CD4-positive, alpha-beta T cell treated with Interleukin-15 for 4 hours (primary cell): ENCODE results near the gene PPFIBP1.
"Not testable (repeated sequence)": the region's sequence is repeated elsewhere in the genome, so short reads cannot be mapped to it uniquely, and the experiment has no call there.

ENCODE experiments used
- DNase-seq: peaks from one replicate; pipeline ENCODE4 v3.0.0-alpha.2; 2020; ENCODE audit warnings: low spot score

Gene PPFIBP1

DNA sequence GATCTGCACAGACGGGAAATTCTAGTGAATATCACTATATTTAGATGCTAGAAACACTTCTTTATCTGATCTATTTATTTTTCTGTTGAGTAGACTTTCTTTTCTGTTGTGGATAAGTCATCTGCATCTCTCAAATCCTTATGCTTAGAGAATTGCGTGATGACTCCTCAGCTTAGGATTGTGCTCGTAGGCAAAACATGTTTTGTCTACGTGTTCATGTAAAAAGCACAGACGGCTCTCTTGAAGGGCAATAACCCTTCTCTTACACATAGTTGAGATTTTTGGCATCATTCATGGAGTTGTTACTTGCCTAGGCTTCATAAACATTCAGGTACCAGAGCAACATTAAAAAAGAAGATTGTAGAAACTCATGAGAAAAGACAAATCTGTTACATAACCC lies 18.6 kb downstream of the PPFIBP1 start:
- DNase-seq, result no peak

DNA sequence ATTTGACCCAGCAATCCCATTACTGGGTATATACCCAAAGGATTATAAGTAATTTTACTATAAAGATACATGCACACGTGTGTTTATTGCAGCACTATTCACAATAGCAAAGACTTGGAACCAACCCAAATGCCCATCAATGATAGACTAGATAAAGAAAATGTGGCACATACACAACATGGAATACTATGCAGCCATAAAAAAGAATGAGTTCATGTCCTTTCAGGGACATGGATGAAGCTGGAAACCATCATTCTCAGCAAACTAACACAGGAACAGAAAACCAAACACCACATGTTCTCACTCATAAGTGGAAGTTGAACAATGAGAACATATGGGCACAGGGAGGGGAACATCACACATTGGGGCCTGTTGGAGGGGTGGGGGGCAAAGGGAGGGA lies 20.9 kb downstream of the PPFIBP1 start:
- DNase-seq, result not testable (repeated sequence)

DNA sequence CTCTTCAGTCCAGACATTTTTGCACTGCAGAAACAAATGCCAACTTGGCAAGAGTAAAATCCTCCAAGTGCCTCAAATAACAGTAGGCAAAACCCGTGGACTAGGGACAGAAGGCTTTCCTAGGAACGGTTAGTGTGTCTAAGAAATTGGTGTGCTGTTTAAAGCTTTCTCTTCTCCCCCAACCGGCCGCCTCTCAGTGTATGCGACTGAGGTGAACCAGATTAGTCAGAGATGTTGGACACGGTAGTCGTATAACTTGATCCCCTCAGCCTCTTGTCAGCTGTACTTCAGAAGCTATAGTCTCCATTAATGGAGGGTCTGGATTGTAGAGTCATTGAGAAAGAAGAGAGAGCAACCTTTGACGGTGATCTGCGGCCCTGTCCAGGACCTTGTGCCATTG lies 21.7 kb downstream of the PPFIBP1 start:
- DNase-seq, result no peak

DNA sequence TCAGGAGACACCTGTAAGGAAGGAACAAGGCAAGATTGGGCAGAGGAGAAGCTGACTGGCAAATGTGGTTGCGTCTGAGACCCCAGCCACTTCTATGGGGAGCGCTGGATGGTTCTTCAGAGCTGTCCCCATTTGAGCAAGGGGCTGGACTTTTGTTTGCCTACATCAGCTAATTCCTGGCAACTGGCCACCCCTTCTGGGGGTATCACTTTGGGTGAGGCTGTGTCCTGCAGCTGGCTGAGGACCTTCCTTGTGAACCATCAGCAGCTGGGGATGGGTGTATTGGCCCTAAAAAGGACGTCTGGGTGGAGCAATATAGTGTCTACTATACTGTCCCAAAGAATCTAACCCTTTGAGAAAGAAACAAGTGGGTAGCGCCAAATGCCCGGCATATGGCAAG lies 23.6 kb downstream of the PPFIBP1 start:
- DNase-seq, result no peak

DNA sequence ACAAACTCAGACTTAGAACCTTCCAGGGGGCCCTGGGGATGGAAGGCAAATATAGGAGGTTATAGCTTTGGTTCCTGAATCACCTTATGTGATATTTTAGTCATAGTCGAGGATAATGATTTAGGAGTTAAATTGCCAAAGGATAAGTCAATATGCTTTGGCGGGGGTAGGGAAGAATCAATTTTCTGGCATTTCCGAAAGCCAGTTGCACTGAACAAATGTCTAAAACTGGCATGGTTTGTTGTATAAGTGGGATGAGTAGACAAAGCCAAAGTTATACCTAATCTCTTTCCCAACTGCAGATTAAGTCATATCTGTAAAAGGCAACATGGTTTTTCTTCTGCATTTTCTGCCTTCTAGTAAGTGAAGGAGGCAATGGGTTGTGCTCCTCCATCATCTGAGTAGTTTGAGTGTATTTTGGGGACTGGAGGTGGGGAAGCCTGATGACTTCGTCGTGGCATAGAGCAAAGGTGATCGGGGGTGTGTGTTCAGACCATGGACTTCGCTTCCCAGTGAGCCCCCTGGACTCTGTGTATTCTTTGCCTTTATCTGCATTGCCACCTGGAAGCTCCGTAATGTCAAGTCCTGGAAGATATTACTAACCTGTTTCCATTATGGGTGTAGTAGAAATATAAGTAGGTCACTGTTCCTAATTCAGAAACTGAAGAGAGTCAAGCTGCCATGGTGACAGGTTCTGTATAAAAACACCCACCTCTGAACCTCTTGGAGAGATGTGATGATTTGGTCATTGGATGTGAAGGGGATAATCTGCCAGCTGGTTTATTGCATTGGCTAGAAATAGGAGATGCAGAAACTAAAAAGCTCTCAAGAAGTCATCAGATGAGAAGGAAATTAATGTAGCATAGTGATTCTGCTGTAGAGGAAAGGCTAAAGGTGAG lies 24.5 kb downstream of the PPFIBP1 start:
- no peak for DNase-seq

DNA sequence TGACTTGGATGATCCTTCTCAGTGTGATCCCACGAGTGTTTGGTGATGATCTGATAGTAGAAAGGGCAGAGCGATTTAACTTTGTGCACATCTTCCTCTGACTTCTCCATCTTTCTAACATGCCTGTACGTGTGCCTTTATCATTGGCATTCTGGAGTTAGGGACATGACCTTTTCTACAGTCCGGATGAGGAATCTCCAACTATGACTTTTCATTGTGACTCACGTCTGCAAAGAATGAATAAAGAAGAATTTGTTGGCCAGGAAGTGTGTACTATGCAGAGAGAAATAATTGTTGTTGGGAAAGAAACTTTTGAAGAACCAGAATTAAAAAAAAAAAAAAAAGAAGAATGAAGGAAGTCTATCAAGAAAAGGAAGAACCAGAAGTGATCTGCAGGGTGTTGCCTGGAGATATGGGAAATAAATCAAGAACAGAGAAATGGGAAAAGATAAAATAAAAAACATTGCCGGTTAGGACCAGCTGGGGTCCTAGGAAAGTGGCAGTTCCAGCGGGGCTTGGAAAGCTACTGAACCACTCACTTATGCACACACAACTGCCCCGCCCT lies 25.3 kb downstream of the PPFIBP1 start:
- no peak for DNase-seq

DNA sequence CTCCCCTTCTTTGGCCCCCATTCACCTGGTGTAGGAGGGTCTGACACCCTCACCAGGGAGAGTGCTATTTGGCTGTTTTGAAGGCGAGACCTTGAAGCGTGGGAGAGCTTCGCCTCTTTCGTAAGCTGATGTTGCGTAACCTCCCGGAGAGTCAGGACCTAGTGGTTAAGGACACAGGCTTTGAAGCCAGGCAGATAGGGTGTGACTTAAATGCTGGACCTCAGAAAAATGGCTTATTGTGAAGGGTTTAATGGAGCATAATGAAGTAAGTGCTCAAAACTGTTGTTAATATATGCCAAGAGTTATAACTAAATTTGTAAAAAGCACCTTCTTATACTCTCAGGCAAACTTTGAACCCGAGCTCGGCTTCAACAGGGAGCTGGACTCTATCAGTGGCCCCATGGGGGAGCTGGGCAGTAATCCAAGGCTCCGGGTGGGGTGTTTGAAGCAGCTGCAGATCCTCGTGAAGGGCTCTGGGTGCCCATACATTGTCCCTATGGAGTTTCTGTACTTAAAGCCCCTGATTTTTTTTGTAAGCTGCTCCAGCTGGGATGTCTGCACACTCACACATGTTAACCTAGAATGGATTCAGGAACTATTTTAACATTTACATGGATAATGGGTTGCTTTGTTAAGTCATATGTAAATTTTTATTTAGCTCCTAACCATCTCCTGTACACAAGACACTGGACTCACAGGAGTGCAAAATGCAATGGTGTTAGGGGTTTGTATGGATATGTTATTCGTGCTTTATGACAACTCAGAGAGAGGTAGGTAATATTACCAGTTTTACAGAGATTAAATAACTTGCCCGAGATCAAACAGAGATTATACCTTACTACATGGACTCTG lies 26.0 kb downstream of the PPFIBP1 start:
- no peak for DNase-seq

DNA sequence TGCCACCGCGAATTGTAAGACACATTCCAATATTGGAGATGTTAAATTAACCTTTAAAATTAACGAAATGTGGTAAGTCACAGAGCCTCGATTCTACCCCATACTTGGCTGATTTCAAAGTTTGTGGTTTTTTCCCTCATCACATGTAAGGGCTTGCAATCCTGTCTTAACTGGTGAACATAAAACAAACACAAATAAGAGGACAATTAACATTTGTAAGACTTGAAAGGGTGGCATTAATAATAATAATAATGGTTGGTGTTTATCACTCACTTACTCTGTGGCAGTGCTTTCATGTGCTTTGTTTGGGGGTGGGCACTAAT lies 26.6 kb downstream of the PPFIBP1 start:
- no peak for DNase-seq

DNA sequence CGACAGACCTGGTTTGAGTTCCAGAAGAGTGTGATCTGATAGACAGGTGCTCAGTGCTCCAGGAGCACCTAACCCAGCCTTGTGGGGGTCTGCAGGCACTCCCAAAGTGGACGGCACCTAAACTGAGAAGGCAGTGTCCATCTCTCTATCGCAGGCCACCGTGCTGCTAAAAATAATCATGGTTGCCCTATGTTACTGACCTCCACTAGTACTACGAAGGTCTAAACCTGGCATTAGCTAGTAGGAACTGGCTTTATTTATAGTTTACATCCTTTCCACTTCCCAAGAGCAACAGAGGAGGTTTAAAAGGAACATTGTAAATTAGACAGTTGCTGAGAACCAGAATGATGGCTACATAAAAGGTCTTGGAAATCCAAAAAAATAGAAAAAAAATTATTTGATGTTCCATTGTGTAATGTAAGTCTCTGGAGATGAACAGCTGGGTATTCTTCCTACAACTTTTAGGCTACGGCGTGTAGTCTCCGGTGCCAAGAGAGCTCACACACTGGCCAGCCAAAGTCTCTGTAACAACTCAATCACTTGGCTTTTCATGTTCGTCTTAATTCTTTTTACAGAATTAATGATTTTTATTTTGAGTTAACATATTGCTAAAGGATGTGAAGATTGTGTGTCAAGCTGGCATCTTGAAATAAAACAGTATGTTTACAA lies 27.3 kb downstream of the PPFIBP1 start:
- no peak for DNase-seq

DNA sequence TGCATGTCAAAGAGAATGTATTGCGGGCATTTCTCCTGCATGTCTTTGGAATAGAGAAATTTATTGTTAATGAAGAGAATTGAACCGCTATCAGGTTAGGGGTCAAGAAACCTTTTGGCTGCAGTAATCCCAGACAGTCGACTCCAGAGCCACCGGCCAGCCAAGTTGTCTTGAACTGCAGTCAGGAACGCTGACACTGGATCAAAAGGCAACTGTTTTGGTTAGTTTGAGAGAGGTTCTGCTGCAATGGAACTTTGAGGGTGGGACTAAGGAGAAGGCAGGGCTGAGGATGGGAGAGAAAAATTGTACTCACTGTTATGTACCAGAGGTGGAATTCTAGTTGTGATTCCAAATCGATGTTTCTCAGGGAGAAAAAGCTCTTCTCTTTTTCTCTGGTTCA lies 28.2 kb downstream of the PPFIBP1 start:
- DNase-seq, result no peak

DNA sequence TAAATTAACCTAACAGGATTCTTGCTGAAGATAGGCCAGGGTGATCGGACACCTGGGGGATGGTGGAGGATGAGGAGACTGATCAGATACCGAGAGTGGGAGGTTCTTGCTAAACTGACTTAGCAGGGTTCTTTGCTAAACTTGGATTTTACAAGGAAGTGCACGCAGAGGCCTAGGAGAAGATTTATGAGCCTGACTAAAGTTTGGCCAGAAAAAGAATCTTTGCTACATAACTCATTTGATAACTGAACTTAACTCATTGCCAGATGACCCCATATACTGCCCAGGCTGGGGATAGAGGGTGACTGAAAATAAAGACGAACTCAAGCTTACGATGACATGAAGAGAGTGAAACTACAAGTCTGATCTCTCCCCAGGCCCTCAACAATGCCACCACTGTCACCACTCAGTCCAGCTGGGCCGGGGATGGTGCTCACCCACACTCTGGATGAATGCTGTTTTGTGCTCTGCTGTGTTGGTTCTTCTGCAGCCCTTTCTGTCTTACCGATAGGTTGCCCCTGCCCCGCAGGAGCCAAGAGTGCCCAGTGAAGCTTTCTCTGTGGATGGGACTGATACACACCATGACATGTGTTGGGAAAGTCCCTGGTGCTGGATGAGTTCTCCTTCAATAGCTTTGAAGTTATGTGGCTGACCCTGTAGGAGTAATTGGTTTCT lies 29.0 kb downstream of the PPFIBP1 start:
- no peak for DNase-seq

DNA sequence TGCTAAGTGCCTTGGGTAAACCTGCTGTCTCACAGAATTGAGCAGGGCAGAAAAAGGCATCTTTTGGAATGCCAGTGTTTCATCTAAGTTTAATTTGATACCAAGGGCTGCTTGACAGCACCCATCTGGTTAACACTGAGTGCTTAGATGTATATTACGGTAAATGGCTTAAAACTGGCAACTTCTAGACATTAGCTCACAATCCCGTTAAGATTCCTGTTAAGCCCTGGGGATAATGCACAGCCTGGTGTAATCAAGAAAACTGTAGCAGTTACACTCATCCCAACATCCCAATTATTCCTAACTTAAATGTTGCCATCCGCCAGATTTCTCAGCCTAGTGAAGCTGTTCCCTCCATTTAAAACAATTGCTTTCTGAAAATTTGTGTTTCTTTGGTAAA lies 29.9 kb downstream of the PPFIBP1 start:
- no peak for DNase-seq

DNA sequence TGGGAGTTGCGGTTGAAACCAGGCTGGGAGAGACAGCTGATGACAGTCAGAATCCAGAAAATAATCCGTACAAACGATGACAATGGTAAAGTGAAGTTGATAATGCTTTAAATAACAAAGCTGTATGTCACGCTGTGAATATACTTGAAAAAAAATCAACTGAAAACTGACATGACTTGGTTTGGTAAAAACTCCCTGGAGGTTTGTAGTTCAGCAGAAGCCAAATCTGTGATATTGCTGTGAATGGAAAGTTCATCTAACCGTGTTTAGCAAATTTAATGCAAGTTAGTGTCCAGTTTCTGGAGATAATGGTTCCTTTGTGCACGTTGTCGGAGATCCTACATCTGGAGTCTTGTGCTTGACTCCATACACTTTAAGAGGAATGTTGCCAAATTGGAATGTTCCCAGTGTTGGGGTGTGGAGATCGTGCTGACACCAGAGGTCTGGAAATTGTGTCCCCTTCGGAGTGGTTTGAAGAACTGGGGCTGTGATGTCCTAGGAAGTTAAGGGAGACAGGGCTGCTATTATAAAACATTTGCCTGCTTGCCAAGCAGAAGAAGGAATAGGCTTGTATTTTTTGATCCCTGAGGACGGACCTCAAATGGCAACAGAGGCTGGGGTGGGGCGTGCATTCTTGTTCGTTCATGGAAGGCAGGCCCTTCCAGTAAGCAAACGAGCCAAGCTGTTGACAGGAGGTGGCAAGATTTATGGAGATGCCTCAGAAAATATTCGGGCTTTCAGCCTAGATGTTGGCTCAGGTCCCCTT lies 30.6 kb downstream of the PPFIBP1 start:
- DNase-seq, result no peak

DNA sequence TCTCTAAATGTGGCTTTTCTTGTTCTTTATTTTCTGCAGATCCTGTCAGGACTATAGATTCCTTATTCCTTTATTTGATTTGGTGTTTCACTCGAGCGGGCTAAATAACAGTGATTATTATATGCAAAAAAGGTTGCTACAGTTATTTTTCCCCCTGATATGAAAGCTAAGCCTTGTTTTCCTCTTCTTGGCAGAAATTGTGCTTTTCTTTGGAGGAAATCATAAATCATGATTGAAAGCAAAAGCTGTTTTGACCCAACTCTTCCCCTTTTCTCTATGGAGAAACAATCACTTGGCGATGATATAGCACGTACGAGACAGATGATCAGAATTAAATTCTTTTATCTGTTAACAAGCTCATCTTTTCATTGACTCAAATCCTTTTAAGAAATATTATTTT lies 31.4 kb downstream of the PPFIBP1 start:
- no peak for DNase-seq

DNA sequence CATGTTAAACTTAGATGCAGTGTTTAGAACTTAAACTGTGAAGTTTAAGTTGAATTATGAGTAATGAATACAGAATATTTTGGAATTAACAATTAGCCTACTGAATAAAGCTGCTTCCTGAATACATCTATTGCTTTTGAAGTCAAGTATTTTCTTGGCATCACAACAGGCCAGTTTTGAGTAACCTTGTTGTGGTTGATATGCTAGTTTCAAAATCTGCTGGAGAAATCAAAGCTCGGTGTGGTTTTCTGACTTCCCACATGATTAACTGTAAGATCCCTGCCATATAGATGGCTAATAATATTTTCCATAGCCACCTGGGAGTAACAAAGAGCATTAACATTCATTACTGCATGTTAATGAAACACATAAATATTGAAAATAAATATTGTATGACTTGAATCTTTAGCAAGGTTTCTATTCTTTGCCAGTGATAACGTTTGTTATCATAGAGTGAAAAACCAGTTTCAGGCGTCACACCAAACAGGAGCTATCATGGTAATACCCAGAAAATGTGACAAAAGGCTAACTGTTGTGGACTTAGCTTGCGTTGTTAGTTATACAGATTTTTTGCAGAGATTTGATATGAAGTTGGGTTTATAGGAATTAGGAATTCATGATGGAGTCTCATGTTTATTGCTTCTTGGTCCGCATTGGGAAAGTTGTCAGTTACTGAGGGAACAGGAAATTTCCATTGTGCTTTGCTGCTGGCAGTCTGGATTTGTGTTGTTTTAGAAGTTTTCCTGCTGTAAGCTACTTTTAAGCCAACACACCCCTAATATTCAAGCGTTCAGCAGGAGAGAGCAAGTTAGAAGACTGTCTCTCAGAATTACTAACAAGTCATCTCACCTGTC lies 32.1 kb downstream of the PPFIBP1 start:
- no peak for DNase-seq

DNA sequence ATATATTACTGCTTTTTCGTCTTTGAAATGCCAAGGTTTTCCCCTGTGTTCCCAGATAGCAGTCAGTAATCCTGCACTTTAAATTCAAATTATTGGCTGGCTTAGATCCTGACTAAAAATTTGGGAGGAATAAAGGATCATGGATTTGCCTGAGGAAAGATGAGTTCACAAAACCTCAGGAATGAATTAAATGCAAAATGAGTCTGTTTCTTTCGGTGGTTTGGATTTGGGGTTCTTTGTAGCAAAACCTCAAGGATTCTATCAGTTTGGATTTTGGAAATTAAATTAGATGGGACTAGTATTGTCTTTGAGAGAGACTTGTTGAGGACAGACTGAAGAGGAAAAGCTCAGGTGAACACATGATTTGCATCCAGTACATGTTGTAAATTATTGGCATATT lies 36.1 kb downstream of the PPFIBP1 start:
- DNase-seq, result no peak

DNA sequence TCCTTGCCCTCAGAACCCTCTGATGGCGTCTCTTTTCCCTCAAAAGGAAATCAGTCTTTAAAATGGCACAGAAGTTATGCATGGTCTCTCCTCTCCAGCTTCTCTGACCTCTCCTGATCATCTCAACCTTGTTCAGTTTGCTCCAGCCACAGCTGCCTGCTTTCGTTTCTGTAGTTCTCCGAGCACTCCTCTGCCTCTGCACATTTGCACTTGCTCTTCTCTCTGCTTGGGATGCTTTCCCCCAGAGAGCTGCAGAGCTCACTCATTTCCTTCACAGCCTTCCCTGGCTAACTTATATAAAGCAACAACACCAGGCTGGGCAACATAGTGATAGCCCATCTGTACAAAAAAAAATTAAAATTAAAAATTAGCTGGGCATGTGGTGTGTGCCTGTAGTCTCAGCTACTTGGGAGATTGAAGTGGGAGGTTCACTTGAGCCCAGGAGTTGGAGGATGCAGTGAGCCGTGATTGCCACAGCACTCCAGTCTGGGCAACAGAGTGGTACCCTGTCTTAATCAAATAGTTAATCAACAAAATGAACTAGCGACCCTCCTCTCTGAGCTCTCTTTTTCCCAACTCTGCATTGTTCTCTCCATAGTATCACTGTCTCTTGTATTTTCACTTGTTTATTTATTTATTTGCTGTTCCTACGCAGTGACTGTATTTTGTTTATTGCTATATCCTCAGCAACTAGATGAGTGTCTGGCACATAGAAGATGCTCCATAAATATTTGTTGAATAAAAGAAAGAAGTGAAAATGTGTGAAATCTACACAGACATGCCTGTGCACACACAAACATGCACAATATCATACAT lies 37.7 kb downstream of the PPFIBP1 start:
- DNase-seq, result no peak

DNA sequence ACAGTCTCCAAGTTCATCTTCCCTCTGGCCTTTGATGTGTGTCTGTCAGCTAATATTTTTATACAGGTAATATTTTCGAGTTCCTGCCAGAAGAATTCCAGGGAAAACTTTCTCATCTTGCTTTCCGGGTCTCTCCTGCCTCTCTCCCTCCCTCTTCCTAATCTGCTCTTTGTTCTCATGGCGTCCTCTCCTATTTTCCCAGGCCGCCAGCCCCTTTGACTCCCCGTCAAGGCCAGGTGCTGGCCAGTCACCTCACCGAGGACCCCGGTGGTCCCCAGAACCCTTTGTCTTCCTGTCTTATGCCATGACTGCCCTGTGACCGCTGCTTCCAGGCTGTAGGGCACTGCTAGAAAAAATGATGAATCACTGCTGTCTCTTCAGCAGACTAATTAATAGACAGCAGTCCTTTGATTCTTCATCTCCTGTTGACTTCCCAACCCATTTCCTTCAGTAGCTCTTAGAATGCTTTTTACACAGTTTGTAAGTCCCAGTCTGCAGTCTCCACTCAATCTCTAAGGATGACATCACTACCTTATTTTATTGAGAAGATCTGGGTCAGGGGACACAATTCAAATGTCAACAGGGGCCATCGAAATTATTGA lies 40.7 kb downstream of the PPFIBP1 start:
- no peak for DNase-seq

DNA sequence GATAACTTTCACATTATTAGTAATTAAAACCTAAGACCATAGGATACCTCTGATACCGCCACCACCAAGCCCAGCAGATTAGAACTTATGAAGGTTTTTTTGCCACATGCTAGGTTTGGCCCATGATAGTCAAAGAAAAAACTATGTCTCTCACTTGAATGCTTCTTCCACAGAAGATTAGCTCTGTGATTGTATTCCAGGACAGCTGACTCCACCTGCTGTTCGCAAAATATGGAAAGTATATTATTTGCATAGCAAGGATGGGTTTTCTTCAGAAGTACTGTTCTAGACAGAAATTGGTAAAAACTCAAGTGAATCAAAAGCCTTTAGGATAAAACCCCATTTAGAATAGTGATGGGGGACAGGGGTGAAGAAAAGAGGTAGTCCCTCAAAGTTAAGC lies 42.2 kb downstream of the PPFIBP1 start:
- DNase-seq, result no peak
